HG02870 (cell line): ENCODE data around the gene FAM227B.
"Not testable (repeated sequence)": the region's sequence is repeated elsewhere in the genome, so short reads cannot be mapped to it uniquely, and the experiment has no call there.

Experiments
- ATAC-seq: cut with Tn5 transposase; IDR thresholded peaks from one replicate; pipeline ENCODE4 v1.9.1; 2021; ENCODE audit warnings: mild to moderate bottlenecking, moderate library complexity; ENCODE audit not compliant: unreplicated experiment

Gene FAM227B

DNA sequence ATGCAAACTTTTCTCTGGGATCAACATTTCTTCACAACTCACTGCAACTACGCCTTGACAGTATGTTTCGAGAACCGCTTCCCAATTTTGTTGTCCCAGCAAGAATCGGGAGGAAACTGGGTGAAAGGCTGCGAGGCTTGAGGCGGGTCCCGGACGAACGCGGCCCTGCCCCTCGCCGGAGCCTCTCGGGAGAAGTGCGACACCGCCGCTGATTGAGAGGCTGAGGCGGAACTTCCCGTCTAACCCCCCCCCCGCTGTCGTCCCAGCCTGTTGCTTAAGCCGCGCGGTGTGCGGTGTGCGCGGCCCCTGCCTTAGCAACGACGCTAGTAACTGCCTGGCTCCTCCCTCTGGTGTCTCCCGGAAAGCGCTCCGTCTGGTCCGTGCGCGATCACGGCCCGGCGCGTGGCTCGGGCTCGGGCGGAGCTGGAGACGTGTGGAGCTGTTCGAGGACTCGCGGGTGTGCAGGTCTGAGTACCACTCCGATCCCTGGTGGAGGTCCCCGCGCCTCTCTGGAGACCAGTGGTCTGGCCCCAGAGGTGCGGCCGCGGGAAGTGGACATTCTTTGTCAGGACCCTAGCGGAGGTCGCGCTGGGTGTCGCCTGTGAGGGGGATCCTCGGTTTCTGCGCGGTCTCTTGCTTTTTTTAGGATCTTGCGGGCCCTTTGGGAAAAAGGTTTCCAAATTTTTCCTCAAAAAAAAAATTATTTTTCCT is at the start of gene FAM227B, which contains the start of gene DTWD1:
Gene FAM227B, minus strand, starts transcription at position 161 of the 711 bp plus-strand sequence. CDS start 5,647 bp downstream, outside the sequence.
Gene DTWD1, plus strand, starts transcription at position 391 of the 711 bp plus-strand sequence. CDS start 4,120 bp downstream, outside the sequence.
- peak; percentile 99 for ATAC-seq

GRCh38 chr15:49669288-49669687 is 48.7 kb upstream of the FAM227B start:
- ATAC-seq, result no peak

- ATAC-seq, result not testable (repeated sequence)
Observed at GRCh38 chr15:49666486-49666885, 45.9 kb upstream of the FAM227B start.

- ATAC-seq, result no peak
Observed at GRCh38 chr15:49664716-49665115, 44.1 kb upstream of the FAM227B start.

GRCh38 chr15:49656734-49657133 is 36.1 kb upstream of the FAM227B start:
- ATAC-seq, result no peak

DNA sequence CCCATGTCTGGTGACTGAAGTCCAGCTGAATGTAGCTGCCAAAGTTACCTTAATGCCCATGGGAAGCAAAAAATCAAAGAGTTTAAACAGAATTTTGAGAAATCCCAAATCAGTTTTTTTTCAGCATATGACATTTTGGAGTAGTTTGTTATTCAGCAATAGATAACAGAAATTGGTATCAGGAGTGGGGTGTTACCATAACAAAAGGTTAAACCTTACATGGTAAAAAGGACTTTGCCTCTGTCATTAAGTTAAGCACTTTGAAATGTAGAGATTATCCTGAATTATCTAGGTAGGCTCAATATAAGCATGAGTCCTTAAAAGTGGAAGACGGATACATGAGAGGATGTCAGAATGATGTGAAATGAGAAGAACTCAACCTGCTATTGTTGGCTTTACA is 32.3 kb upstream of the FAM227B start:
- no peak for ATAC-seq

GRCh38 chr15:49650676-49651075 is 30.1 kb upstream of the FAM227B start:
- ATAC-seq, result no peak

GRCh38 chr15:49649987-49650386 is 29.4 kb upstream of the FAM227B start:
- no peak for ATAC-seq

- no peak for ATAC-seq
Observed at GRCh38 chr15:49646891-49647290, 26.3 kb upstream of the FAM227B start.

DNA sequence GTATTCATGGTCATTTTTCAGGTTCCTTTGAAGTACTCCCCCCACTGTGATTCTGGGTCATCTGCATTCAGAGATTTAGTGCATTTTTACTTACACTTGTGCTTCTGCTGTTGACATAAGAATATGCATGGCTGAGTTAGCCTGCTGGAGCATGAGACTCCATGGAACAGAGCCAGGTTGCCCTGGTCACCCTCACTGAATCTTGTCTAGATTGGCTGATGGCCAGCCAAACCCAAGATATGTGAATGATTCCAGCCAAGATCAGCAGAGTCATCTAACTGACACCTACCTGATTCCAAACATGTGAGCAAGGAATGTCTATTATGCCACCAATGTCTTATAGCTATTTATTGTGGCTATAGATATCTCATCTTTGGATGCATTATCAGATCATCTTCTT is 25.3 kb upstream of the FAM227B start:
- no peak for ATAC-seq

DNA sequence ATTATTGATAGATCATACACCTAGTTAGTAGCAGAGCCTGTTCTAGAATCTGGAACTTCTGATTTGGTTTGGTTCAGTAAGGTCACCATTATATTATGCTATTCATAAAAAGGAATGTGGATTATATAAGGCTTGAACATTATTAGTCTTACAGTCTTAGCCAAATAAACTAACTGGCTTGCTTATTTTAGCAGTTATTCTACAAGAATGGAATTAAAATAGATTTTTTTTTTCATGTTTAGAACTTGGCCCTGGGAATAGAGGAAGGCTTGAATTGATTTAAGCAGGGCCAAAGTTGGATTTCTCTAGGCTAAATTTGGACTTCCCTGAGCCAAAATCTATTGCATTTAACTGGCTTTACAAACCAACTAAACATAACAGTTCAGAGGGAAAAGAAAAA is 24.7 kb upstream of the FAM227B start:
- no peak for ATAC-seq

DNA sequence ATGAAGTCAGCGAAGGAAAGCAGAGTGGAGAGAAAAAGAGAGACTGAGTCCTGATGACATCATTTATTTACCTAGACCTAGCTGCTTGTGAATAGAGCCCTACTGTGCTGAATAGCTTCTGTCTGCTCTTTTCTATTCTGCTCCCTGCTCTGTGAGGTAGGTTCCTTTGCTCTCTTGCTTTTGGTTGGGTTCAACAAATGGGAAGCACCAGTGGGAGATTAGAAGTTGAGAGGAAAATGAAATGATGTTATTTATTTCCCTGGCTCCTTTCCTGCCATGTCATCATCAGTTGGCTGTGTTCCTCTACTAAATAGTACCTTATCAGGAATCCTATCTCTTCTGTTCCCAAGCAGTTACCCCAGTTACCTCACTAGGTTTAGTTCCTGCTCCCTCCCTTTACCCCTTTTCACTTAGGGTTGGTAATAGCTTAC is 23.8 kb upstream of the FAM227B start:
- ATAC-seq, result no peak

GRCh38 chr15:49637857-49638256 is 17.2 kb upstream of the FAM227B start:
- no peak for ATAC-seq

GRCh38 chr15:49628379-49628778 is 7.8 kb upstream of the FAM227B start:
- no peak for ATAC-seq

DNA sequence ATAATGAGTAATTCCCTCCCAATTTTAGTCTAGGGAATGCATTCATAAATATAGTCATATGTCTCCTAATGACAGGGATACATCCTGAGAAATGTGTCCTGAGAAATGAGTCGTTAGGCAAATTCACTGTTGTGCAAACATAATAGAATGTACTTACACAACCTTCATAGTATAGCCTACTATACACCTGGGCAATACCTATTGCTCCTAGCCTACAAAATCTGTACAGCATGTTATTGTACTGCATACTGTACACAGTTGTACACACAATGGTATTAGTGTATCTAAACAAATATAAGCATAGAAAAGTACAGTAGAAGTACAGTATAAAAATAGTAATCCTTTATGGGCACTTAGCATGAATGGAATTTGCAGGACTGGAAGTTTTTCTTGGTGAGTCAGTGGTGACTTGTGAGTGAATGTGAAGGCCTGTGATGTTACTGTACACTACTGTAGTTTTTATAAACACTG is 6.8 kb upstream of the FAM227B start:
- ATAC-seq, result no peak

DNA sequence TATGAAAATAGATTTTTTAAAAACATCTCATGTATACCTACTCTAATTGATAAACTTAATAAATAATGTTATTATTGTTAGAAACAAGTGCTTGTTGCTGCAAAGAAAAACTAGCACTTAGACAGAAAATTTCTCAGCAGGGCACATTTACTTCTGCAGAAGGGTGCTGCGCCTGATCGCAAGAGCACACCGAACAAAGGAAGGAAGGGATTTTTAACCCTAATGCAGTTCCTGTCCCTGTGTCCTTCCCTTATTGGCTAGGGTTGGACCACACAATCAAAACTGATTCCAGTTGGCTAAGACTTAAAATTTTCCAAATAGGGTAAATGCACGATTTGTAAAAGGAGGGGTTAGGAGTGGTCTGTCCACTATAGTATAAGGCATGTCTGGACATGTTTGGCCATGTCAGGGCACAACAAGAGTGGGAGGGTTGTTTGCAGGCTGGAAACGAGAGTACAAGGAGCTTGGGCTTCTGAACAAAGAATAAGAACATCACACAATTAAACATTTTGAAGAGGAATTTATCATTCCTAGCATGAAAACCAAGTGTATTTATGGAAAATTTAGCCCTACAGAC is 4.9 kb upstream of the FAM227B start:
- no peak for ATAC-seq

DNA sequence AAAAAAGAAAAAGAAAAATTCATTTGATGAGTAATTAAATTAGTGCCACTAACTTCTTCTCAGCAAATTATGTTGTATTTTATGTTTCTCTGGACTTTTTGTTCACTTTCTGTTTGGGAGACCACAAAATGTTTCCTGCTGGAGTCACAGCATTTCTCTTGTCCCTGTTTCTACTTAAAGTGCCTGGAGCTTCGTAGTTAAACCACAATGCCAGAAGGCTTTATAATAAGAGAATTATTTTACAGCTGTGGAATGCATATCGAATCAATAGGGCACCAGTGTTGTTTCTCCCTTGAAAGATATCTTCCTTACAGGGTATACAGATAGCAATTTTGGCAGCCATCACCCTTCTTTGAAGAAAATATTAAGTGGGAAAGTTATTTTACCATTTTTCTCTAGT is 3.4 kb upstream of the FAM227B start:
- ATAC-seq, result no peak

DNA sequence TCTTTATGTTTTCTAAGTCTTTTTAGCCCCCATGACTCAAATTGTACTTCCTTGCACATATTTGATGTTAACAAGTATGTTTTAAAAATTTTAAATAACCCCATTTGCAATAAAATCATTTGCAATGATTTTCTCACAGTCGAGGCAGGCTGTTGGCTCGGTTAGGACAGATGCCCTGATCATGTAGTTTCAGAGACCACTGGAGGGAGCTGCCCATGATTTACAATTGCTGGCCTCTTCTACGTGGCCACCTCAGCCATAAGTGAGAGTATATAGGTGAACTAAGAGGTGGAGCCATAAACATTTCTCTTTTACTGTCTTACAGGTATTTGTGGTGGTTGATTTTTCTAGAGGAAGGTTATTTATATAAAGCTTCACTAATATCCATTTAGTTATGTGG is 1.9 kb upstream of the FAM227B start:
- no peak for ATAC-seq

- ATAC-seq, result no peak
Observed at GRCh38 chr15:49621887-49622286, 1.3 kb upstream of the FAM227B start.

- ATAC-seq, result no peak
Observed at GRCh38 chr15:49621401-49621811, 788 bp upstream of the FAM227B start.

DNA sequence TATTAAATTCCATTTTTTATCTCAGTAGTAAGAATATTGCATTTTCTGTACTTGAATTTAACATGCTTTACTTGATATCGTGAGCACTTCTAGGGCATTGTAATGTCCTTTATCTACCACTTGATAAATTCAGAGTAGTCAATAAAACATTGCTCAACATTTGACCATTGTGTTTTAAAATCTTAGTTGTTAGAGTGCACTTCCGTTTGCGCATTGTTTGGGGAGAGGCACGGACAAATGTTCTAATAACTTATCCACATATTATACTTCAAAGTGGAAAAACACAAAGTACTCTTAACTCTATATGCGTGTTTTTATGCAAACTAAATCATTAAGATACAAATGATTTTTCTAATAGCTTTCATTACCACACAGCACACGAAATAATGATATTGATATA is 419 bp downstream of the FAM227B start:
- ATAC-seq, result no peak

GRCh38 chr15:49619226-49619625 is 1.4 kb downstream of the FAM227B start:
- ATAC-seq, result no peak
